OCI-LY3 (cell line): Measurements from ENCODE around the gene MOXD1.
A peak's percentile ranks its signal among the peaks of the same experiment; 100 is the strongest.

Experiments used
- H2AFZ ChIP-seq: fragments of 200-600, 300-600 bp; shearing (Covaris generic); 2 replicates; pipeline ENCODE4 v1.6.0; 2014; ENCODE audit warnings: antibody characterized with exemption, low read depth, low read length
- H3K27ac ChIP-seq: fragments of 200-600, 300-600 bp; sonication (generic); 2 replicates; pipeline ENCODE4 v1.5.1; 2014; ENCODE audit warnings: mild to moderate bottlenecking, low read length, moderate library complexity, mixed read lengths
- H3K27me3 ChIP-seq: fragments of 200-600, 300-600 bp; sonication (generic); 2 replicates; pipeline ENCODE4 v1.6.1; 2014; ENCODE audit warnings: low read depth, low read length, mixed read lengths
- H3K36me3 ChIP-seq: fragments of 200-600, 300-600 bp; sonication (generic); replicated peaks from 2 replicates; pipeline ENCODE3; 2014; ENCODE audit warnings: low read depth, low read length, mixed read lengths
- H3K4me1 ChIP-seq: fragments of 300-600, 200-600 bp; sonication (generic); 2 replicates; pipeline ENCODE4 v1.6.1; 2014; ENCODE audit warnings: low read length, mixed read lengths
- H3K4me2 ChIP-seq: fragments of 200-600, 300-600 bp; sonication (generic); 2 replicates; pipeline ENCODE4 v1.6.1; 2014; ENCODE audit warnings: low read length, mixed read lengths
- H3K4me3 ChIP-seq: fragments of 300-600, 200-600 bp; sonication (generic); 2 replicates; pipeline ENCODE4 v1.5.1; 2014; ENCODE audit warnings: antibody characterized with exemption, mild to moderate bottlenecking, low read length, moderate library complexity
- H3K79me2 ChIP-seq: fragments of 300-600, 200-600 bp; shearing (Covaris generic); 2 replicates; pipeline ENCODE4 v1.6.1; 2014; ENCODE audit warnings: mild to moderate bottlenecking, low read length, mixed read lengths
- H3K9ac ChIP-seq: fragments of 300-600, 200-600 bp; shearing (Covaris generic); 2 replicates; pipeline ENCODE4 v1.6.0; 2014; ENCODE audit warnings: mild to moderate bottlenecking, low read length, moderate library complexity
- H3K9me3 ChIP-seq: fragments of 200-600, 300-600 bp; shearing (Covaris generic); 2 replicates; pipeline ENCODE4 v1.6.1; 2014; ENCODE audit warnings: low read length, mixed read lengths; ENCODE audit not compliant: insufficient read depth
- H4K20me1 ChIP-seq: fragments of 200-600, 300-600 bp; sonication (generic); 2 replicates; pipeline ENCODE4 v1.6.1; 2016; ENCODE audit warnings: low read length, mixed read lengths; ENCODE audit not compliant: insufficient read depth
- EZH2phosphoT487 ChIP-seq: fragments of 200-600 bp; shearing (Covaris generic); IDR thresholded peaks from 2 replicates; pipeline ENCODE4 v1.6.1; 2018; ENCODE audit warnings: antibody characterized with exemption, mixed run types, low read depth
- TF ChIP-seq, protein P1 (sequence below): fragments of 200-600, 300-600 bp; sonication (generic); IDR thresholded peaks from 2 replicates; pipeline ENCODE4 v1.5.1; 2014; ENCODE audit warnings: antibody characterized with exemption, low read length, low read depth

MOXD1 gene

DNA sequence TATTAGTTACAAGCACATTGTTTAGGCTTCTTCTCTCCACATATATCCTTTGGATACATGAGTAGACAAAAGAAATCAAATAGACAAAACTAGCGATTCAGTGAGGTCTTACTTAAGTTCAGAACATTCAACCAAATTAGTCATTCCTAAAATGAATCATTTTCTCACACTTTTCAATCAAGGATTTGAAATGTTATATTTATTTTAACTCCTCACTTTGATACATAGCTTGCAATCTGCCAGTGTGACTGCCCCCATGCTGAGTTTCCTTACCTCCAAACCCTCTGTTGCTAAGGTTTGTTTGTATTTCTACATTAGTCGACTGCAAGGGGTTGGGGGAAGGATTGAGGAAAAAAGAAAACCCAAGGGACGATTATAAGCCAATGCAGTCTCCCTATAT, 3.5 kb upstream of the MOXD1 start:
- H3K4me2 ChIP-seq: peak overlapping the region; percentile 80
- no peak overlapping the region for H3K9ac ChIP-seq
- peaks cover 6% of the 10 kb centered on the region for H4K20me1 ChIP-seq
- TF ChIP-seq, protein P1, sequence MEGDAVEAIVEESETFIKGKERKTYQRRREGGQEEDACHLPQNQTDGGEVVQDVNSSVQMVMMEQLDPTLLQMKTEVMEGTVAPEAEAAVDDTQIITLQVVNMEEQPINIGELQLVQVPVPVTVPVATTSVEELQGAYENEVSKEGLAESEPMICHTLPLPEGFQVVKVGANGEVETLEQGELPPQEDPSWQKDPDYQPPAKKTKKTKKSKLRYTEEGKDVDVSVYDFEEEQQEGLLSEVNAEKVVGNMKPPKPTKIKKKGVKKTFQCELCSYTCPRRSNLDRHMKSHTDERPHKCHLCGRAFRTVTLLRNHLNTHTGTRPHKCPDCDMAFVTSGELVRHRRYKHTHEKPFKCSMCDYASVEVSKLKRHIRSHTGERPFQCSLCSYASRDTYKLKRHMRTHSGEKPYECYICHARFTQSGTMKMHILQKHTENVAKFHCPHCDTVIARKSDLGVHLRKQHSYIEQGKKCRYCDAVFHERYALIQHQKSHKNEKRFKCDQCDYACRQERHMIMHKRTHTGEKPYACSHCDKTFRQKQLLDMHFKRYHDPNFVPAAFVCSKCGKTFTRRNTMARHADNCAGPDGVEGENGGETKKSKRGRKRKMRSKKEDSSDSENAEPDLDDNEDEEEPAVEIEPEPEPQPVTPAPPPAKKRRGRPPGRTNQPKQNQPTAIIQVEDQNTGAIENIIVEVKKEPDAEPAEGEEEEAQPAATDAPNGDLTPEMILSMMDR: no peak
- TF ChIP-seq EZH2phosphoT487: no peak
- H2AFZ ChIP-seq: no peak overlapping the region
- H3K27ac ChIP-seq: no peak overlapping the region
- peak overlapping the region; percentile 41 for H3K4me3 ChIP-seq
- peaks cover 53% of the 10 kb centered on the region for H3K27me3 ChIP-seq
- no peaks in the 10 kb centered on the region for H3K36me3 ChIP-seq
- no peaks in the 10 kb centered on the region for H3K9me3 ChIP-seq
- no peaks in the 10 kb centered on the region for H3K79me2 ChIP-seq
- H3K4me1 ChIP-seq: peaks cover 42% of the 10 kb centered on the region

DNA sequence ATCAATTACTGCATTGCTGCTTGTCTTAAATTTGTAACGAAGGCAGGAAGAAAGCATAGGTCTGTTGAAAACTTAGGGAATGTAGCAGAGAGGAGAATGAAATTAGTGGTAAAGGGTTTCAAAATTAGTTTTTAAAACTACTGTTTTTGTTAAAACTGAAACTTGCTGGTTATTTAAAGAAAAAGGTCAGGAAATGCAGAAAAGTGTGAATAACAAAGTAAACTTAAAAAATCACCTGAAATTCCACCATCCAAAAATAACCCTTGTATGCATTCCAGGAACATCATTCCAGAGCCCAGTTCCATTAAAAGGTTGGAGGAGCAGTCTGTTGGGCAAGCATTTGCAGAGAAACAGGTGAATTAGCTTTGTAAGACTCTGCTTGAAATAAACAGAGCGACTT, 3.1 kb upstream of the MOXD1 start:
- no peak for TF ChIP-seq EZH2phosphoT487
- TF ChIP-seq, protein P1: no peak

DNA sequence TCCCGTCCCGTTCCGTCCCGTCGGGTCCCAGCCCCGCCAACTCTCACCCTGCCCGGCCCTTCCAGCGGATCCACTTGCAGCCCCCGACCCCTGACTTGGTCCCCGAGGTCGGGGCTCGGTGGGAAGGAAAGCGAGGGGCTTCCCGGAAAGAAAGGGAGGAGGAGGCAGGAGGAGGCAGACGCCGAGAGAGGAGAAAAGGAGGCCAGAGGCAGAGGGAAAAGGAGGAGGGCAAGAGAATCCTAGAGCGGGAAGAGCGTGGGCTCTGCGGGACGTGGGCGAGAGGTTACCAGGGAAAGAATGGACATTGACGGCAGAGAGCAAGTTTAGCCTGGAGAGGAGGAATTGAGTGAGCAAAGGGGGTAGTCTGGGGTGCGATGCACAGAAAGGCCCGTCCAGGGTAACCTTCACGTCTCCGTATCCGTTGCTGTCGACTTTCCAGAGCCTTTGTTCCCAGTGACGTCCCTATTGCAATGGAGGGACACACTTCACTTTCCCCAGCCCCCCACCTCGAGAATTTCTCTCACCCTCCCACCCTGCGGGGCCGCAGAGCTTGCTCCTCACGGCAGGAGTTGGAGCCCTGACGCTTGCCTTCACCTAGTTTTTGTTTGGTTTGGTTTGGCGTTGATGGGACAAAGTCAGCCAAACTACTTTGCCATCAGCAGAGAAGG, 477 bp upstream of the MOXD1 start:
- Histone ChIP-seq H3K4me1 (peaks cover 41% of the 10 kb centered on the region), H2AFZ (peak overlapping the region; percentile 56; the same call in 1 of the 2 replicates), H3K9ac (no peak overlapping the region), H3K27ac (no peak overlapping the region), H3K9me3 (no peaks in the 10 kb centered on the region), H3K79me2 (no peaks in the 10 kb centered on the region), H3K36me3 (no peaks in the 10 kb centered on the region), H3K27me3 (peaks cover 50% of the 10 kb centered on the region), H3K4me3 (peak overlapping the region; percentile 81), H3K4me2 (peak overlapping the region; percentile 79), H4K20me1 (peaks cover 6% of the 10 kb centered on the region)
- TF ChIP-seq EZH2phosphoT487: no peak
- TF ChIP-seq, protein P1: no peak

More for the DNA sequence above, 3.1 kb upstream of the MOXD1 start:
- H3K9ac ChIP-seq: no peak overlapping the region
- peaks cover 42% of the 10 kb centered on the region for H3K4me1 ChIP-seq
- peak overlapping the region; percentile 80 for H3K4me2 ChIP-seq
- H2AFZ ChIP-seq: no peak overlapping the region
- no peaks in the 10 kb centered on the region for H3K79me2 ChIP-seq
- no peak overlapping the region for H3K27ac ChIP-seq
- H3K27me3 ChIP-seq: peaks cover 52% of the 10 kb centered on the region
- peaks cover 6% of the 10 kb centered on the region for H4K20me1 ChIP-seq
- H3K9me3 ChIP-seq: no peaks in the 10 kb centered on the region
- H3K36me3 ChIP-seq: no peaks in the 10 kb centered on the region
- H3K4me3 ChIP-seq: peak overlapping the region; percentile 41

DNA sequence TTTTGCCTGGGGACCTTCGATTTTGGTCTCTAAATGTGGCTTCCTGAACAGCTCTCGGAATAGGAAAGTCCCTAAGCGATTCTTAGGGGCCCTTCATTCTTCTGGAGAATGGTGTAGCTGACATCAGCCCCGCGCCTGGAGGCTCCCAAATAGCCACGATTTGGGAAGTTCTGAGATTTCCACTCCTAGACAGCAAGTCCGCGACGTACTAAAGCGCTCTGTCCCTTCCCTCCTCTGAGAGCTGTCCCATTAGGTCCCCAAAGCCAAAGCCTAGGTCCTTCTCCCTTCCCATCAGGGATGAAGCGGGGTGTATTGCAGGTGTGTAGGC, 756 bp downstream of the MOXD1 start:
- no peak overlapping the region for H3K27ac ChIP-seq

More for the DNA sequence above, 756 bp downstream of the MOXD1 start:
- Histone ChIP-seq H3K36me3 (no peaks in the 10 kb centered on the region), H3K4me3 (peak overlapping the region; percentile 81), H3K9ac (no peak overlapping the region), H2AFZ (no peak overlapping the region), H3K9me3 (no peaks in the 10 kb centered on the region), H3K79me2 (no peaks in the 10 kb centered on the region), H4K20me1 (peaks cover 6% of the 10 kb centered on the region), H3K4me1 (peaks cover 29% of the 10 kb centered on the region), H3K4me2 (peak overlapping the region; percentile 79), H3K27me3 (peaks cover 55% of the 10 kb centered on the region)
- TF ChIP-seq EZH2phosphoT487: no peak
